Testis (tissue), 2 donors: Measurements from ENCODE around the gene HSF2BP.

ENCODE experiments used
- POLR2A ChIP-seq: fragments of 450-650 bp; IDR thresholded peaks from one replicate; pipeline ENCODE4 v1.6.1; 2017; ENCODE audit warnings: antibody characterized with exemption, mild to moderate bottlenecking, moderate library complexity
- TF ChIP-seq, protein P1 (sequence below), 3 experiments: fragments of 450-650 bp in 2 of 3; fragments of 200-600 bp in 1 of 3; sonication (generic) in 1 of 3; IDR thresholded peaks; one replicate each; pipeline ENCODE4 v1.5.1; 2016 to 2019; ENCODE audit warnings: antibody characterized with exemption in 3 of 3, mild to moderate bottlenecking in 2 of 3, moderate library complexity in 1 of 3

- no peak for TF ChIP-seq POLR2A
- TF ChIP-seq, protein P1, sequence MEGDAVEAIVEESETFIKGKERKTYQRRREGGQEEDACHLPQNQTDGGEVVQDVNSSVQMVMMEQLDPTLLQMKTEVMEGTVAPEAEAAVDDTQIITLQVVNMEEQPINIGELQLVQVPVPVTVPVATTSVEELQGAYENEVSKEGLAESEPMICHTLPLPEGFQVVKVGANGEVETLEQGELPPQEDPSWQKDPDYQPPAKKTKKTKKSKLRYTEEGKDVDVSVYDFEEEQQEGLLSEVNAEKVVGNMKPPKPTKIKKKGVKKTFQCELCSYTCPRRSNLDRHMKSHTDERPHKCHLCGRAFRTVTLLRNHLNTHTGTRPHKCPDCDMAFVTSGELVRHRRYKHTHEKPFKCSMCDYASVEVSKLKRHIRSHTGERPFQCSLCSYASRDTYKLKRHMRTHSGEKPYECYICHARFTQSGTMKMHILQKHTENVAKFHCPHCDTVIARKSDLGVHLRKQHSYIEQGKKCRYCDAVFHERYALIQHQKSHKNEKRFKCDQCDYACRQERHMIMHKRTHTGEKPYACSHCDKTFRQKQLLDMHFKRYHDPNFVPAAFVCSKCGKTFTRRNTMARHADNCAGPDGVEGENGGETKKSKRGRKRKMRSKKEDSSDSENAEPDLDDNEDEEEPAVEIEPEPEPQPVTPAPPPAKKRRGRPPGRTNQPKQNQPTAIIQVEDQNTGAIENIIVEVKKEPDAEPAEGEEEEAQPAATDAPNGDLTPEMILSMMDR (IDR thresholded peaks at IDR 0.05), result no peak
Observed at GRCh38 chr21:43664358-43664757, 5.1 kb upstream of the HSF2BP start.
